K562 (cell line): ENCODE results near the gene HSD11B1. TPM values are rescaled to one million over a fixed set of nuclear protein-coding genes. Genes with fewer than 3 reads are reported as not detected.

Experiments
- ATAC-seq: fragments of 200-7000 bp; cut with Tn5 transposase; 3 replicates; pipeline ENCODE4 v1.9.1; 2020; ENCODE audit warnings: moderate library complexity
- BruUV-seq: library from RNA; stranded (reverse); fragments of 400-500 nt; replicated peaks from 2 replicates; lab custom pipeline; 2021; lab: Mats Ljungman, UMichigan
- CTCF ChIA-PET: fragments of 300-600 bp; formaldehyde crosslinking; extraction: SDS; loops from one replicate; lab custom pipeline; 2021; ENCODE audit warnings: low intra/inter-chr PET ratio; lab: Yijun Ruan, JAX
- POLR2A ChIA-PET: fragments of 300-600, 350-650 bp; sonication (Branson Sonifier 250); formaldehyde crosslinking; extraction: SDS; loops from one replicate; lab custom pipeline; 2021; ENCODE audit warnings: antibody characterized with exemption, inconsistent platforms; lab: Yijun Ruan, JAX
- DNase-seq, 4 experiments: peaks; one replicate each; pipeline versions ENCODE4 v3.0.0 to v3.0.0-alpha.2; 2011 to 2018; ENCODE audit warnings: low spot score in 3 of 4, mixed read lengths in 3 of 4; ENCODE audit errors: extremely low read depth in 1 of 4
- FAIRE-seq: peaks from 2 replicates; lab custom pipeline; 2011; peaks lifted over from hg19 to GRCh38; lab: Jason Lieb, UNC
- H2AFZ ChIP-seq: 2 replicates; pipeline ENCODE4 v1.6.0; 2011; ENCODE audit warnings: low read depth, low read length, control low read depth, inconsistent platforms
- H3K27ac ChIP-seq: fragments of 200-600 bp; 3 replicates; pipeline ENCODE4 v1.8.0; 2011; ENCODE audit warnings: low read depth, mild to moderate bottlenecking, control low read depth, inconsistent platforms, low read length, moderate library complexity, mixed read lengths; ENCODE audit errors: extremely low read depth
- H3K27me3 ChIP-seq, 2 experiments: fragments of 300-600 bp in 1 of 2; 2 replicates in 1 of 2; 3 replicates in 1 of 2; pipeline versions ENCODE4 v1.6.0 to v1.8.0; 2011; ENCODE audit warnings: inconsistent platforms in 2 of 2, low read length in 2 of 2, mild to moderate bottlenecking in 1 of 2, mixed read lengths in 1 of 2, moderate library complexity in 1 of 2; ENCODE audit not compliant: control insufficient read depth in 2 of 2, insufficient read depth in 2 of 2
- H3K36me3 ChIP-seq: fragments of 300-600 bp; 3 replicates; pipeline ENCODE4 v1.8.0; 2011; ENCODE audit warnings: mild to moderate bottlenecking, low read length, inconsistent platforms; ENCODE audit not compliant: control insufficient read depth, insufficient read depth
- H3K4me1 ChIP-seq, 2 experiments: fragments of 200-600 bp in 1 of 2; replicated peaks in 1 of 2; 2 replicates in 1 of 2; 3 replicates in 1 of 2; pipeline versions ENCODE4 v1.5.1 to v1.8.0; 2011; ENCODE audit warnings: inconsistent platforms in 2 of 2, low read length in 2 of 2, mild to moderate bottlenecking in 1 of 2, mixed read lengths in 1 of 2, moderate library complexity in 1 of 2; ENCODE audit not compliant: control insufficient read depth in 2 of 2, insufficient read depth in 2 of 2
- H3K4me2 ChIP-seq: 2 replicates; pipeline ENCODE4 v1.6.1; 2011; ENCODE audit warnings: low read length, control low read depth, inconsistent platforms, mixed read lengths; ENCODE audit not compliant: insufficient read depth
- H3K4me3 ChIP-seq: fragments of 200-600 bp; sonication (generic), shearing (Covaris generic); 2 replicates; pipeline ENCODE4 v1.5.1; 2016; ENCODE audit warnings: control low read depth, inconsistent platforms
- H3K79me2 ChIP-seq: fragments of 200-600 bp; 3 replicates; pipeline ENCODE4 v1.8.0; 2011; ENCODE audit warnings: low read length, inconsistent platforms; ENCODE audit not compliant: control insufficient read depth, insufficient read depth
- H3K9ac ChIP-seq, 2 experiments: 2 replicates each; pipeline versions ENCODE4 v1.6.0 to v1.6.1; 2011; ENCODE audit warnings: low read depth in 2 of 2, low read length in 2 of 2, control low read depth in 1 of 2, inconsistent platforms in 1 of 2, mild to moderate bottlenecking in 1 of 2, mixed read lengths in 1 of 2; ENCODE audit not compliant: insufficient read depth in 1 of 2
- H3K9me1 ChIP-seq: one replicate; pipeline ENCODE4 v1.6.0; 2011; ENCODE audit warnings: inconsistent platforms, mild to moderate bottlenecking, low read length, moderate library complexity; ENCODE audit not compliant: control insufficient read depth, insufficient read depth
- H3K9me3 ChIP-seq: replicated peaks from 2 replicates; pipeline ENCODE4 v1.5.1; 2011; ENCODE audit warnings: low read depth, low read length, inconsistent platforms; ENCODE audit not compliant: control insufficient read depth, insufficient read depth
- H4K20me1 ChIP-seq: replicated peaks from 2 replicates; pipeline ENCODE4 v1.6.1; 2011; ENCODE audit warnings: low read length, inconsistent platforms, mixed read lengths; ENCODE audit not compliant: control insufficient read depth, insufficient read depth
- CREB5 ChIP-seq: fragments of 250-450 bp; sonication (Bioruptor Pico); IDR thresholded peaks from 2 replicates; pipeline ENCODE4 v1.5.0; 2020; ENCODE audit warnings: mild to moderate bottlenecking
- E2F4 ChIP-seq: sonication (generic); formaldehyde crosslinking; IDR thresholded peaks from 2 replicates; pipeline ENCODE4 v1.8.0; 2022; ENCODE audit warnings: mild to moderate bottlenecking, low read depth, missing genetic modification reagents
- ETV5 ChIP-seq: sonication (generic); formaldehyde crosslinking; IDR thresholded peaks from 2 replicates; pipeline ENCODE4 v1.4.0; 2020; ENCODE audit warnings: low read depth, mild to moderate bottlenecking, missing genetic modification reagents
- FOXJ3 ChIP-seq: sonication (generic); formaldehyde crosslinking; IDR thresholded peaks from 2 replicates; pipeline ENCODE4 v1.4.0; 2020; ENCODE audit warnings: mild to moderate bottlenecking, missing genetic modification reagents
- HDAC8 ChIP-seq: fragments of 450-650 bp; IDR thresholded peaks from 2 replicates; pipeline ENCODE4 v1.6.1; 2016; ENCODE audit warnings: mild to moderate bottlenecking, missing genetic modification characterization, moderate library complexity, missing compliant biosample characterization
- HNRNPLL ChIP-seq: fragments of 200-400 bp; formaldehyde crosslinking; IDR thresholded peaks from 2 replicates; pipeline ENCODE4 v1.6.1; 2017; ENCODE audit warnings: low read length, low read depth, mild to moderate bottlenecking; ENCODE audit not compliant: poor library complexity, severe bottlenecking
- MCM3 ChIP-seq: fragments of 450-650 bp; IDR thresholded peaks from 2 replicates; pipeline ENCODE4 v1.6.1; 2016
- MIER1 ChIP-seq: fragments of 450-650 bp; IDR thresholded peaks from 2 replicates; pipeline ENCODE4 v1.6.1; 2016; ENCODE audit warnings: antibody characterized with exemption, mild to moderate bottlenecking, low read depth
- MNT ChIP-seq, 2 experiments: fragments of 450-650 bp; conservative IDR thresholded peaks; 2 replicates each; pipeline ENCODE4 v1.6.1; 2017; ENCODE audit warnings: mild to moderate bottlenecking in 2 of 2, moderate library complexity in 2 of 2
- NONO ChIP-seq, 2 experiments: fragments of 200-400 bp in 1 of 2; fragments of 450-650 bp in 1 of 2; formaldehyde crosslinking in 1 of 2; IDR thresholded peaks; 2 replicates each; pipeline ENCODE4 v1.6.1; 2017; ENCODE audit warnings: low read depth in 2 of 2, mild to moderate bottlenecking in 2 of 2, moderate library complexity in 2 of 2, low read length in 1 of 2
- PRPF4 ChIP-seq: fragments of 200-400 bp; formaldehyde crosslinking; IDR thresholded peaks from one replicate; pipeline ENCODE4 v1.6.1; 2017; ENCODE audit warnings: low read length, low read depth, mild to moderate bottlenecking; ENCODE audit not compliant: insufficient read depth, poor library complexity, severe bottlenecking
- SNIP1 ChIP-seq: fragments of 450-650 bp; IDR thresholded peaks from 2 replicates; pipeline ENCODE4 v1.7.1; 2017; ENCODE audit warnings: low read depth, mild to moderate bottlenecking
- SREBF1 ChIP-seq: fragments of 150-350 bp; IDR thresholded peaks from 2 replicates; pipeline ENCODE4 v1.6.1; 2014; ENCODE audit warnings: antibody characterized with exemption, low read depth, low read length, borderline replicate concordance
- TAF1 ChIP-seq: IDR thresholded peaks from 2 replicates; pipeline ENCODE4 v1.6.1; 2011; ENCODE audit warnings: mild to moderate bottlenecking, low read length, moderate library complexity; ENCODE audit not compliant: insufficient read depth, control insufficient read depth, severe bottlenecking; ENCODE audit errors: extremely low read depth
- TSC22D4 ChIP-seq: fragments of 450-650 bp; IDR thresholded peaks from 2 replicates; pipeline ENCODE4 v1.6.1; 2016; ENCODE audit warnings: missing genetic modification characterization, missing biosample characterization, control low read depth
- U2AF1 ChIP-seq: fragments of 200-400 bp; formaldehyde crosslinking; optimal IDR thresholded peaks from 2 replicates; pipeline ENCODE3; 2017; ENCODE audit warnings: mild to moderate bottlenecking, low read depth, low read length, moderate library complexity
- ZEB2 ChIP-seq: fragments of 450-650 bp; IDR thresholded peaks from 2 replicates; pipeline ENCODE4 v1.6.1; 2016
- ZNF398 ChIP-seq: fragments of 250-450 bp; sonication (Bioruptor Pico); IDR thresholded peaks from 2 replicates; pipeline ENCODE4 v1.8.0; 2021; ENCODE audit warnings: moderate library complexity, mild to moderate bottlenecking, inconsistent platforms
- in situ Hi-C: fragments of 300-500 bp; cut with MboI; formaldehyde crosslinking; loops from 4 replicates; pipeline ENCODE4 v1.15.0; 2018; ENCODE audit warnings: inconsistent platforms, mixed read lengths
- intact Hi-C: fragments of 100-400 bp; cut with micrococcal nuclease; formaldehyde crosslinking; loops from 2 replicates; pipeline ENCODE4 v1.14.2; 2022
- polyA plus RNA-seq, 8 experiments: library from polyadenylated mRNA; depleted of rRNA in 4 of 8; stranded (reverse) in 5 of 8; unstranded in 3 of 8; fragments of >200 nt; fragmentation: Nextera tagmentation in 2 of 8; fragmentation: Illumina TruSeq in 1 of 8; extraction: Ambion mirVana in 2 of 8; extraction: Trizol in 1 of 8; gene quantifications; 2 replicates each; pipeline versions ENCODE4 v1.2.1 to v1.2.3, GENCODE V29; 2011 to 2014; ENCODE audit warnings: inconsistent platforms in 1 of 8, missing spikeins in 1 of 8
- total RNA-seq, 7 experiments: library from RNA; depleted of rRNA in 6 of 7; stranded (reverse); fragments of >200 nt in 6 of 7; fragmentation: Illumina TruSeq in 2 of 7; extraction: Trizol in 2 of 7; gene quantifications; 2 replicates each; pipeline versions ENCODE4 v1.2.1 to v1.2.3, GENCODE V29; 2011 to 2021; ENCODE audit warnings: low replicate concordance in 1 of 7

The HSD11B1 gene
- total and polyA plus RNA-seq, 9 of the 15 experiments (the other 6 are each of a cell fraction or from before 2014, with no cell fraction given) = 0.04 to 0.16 TPM; not detected in 7

GRCh38 chr1:209715314-209715713 lies 10.7 kb downstream of the HSD11B1 start:
- DNase-seq (no peak), FAIRE-seq (no peak), ATAC-seq (no peak)
- Histone ChIP-seq H3K9me1 (no peaks in the 10 kb centered on the region), H2AFZ (no peak overlapping the region), H3K27ac (no peak overlapping the region), H3K27me3 (peaks cover 7 to 10% of the 10 kb centered on the region in 2 experiments; a peak in 4 of 5 replicates), H3K9me3 (no peaks in the 10 kb centered on the region), H4K20me1 (no peaks in the 10 kb centered on the region), H3K9ac (no peak overlapping the region), H3K4me1 (no peaks in the 10 kb centered on the region), H3K4me2 (no peak overlapping the region), H3K79me2 (no peaks in the 10 kb centered on the region), H3K4me3 (no peak overlapping the region), H3K36me3 (no peaks in the 10 kb centered on the region)
- ChIA-PET CTCF (interaction anchor here (0.7 kb wide), 1 partner anchor 1479 kb away, joined by 3 read pairs; no protein-coding TSS in a partner anchor), POLR2A (no interaction called here)
- in situ Hi-C loops (no loop called here), intact Hi-C loops (no loop called here)
- BruUV-seq = no TSS peak
- TF ChIP-seq HDAC8 (tag) (no peak), FOXJ3 (no peak), TAF1 (no peak), NONO (IDR thresholded peaks at IDR 0.05; ENCODE audit: low read depth in 2 of 2, low read length in 1 of 2) (no peak), ETV5 (CRISPR knock-in tag) (no peak), U2AF1 (no peak), HNRNPLL (no peak), PRPF4 (no peak), SREBF1 (no peak), MNT (conservative IDR thresholded peaks at IDR 0.05) (no peak), MCM3 (no peak), SNIP1 (no peak), ZEB2 (no peak), CREB5 (CRISPR knock-in tag) (no peak), ZNF398 (CRISPR knock-in tag) (no peak), MIER1 (no peak), E2F4 (CRISPR knock-in tag) (no peak), TSC22D4 (tag) (no peak)
